HepG2 (cell line): ENCODE results near the gene SNAI3. TPM values are rescaled to one million over a fixed set of nuclear protein-coding genes. Genes with fewer than 3 reads are reported as not detected.

Source experiments
- CEBPB ChIP-seq: IDR thresholded peaks from 2 replicates; pipeline ENCODE4 v1.6.1; 2011; ENCODE audit warnings: low read depth, low read length, improper control_type of control experiment, borderline replicate concordance
- CREM ChIP-seq, 2 experiments: sonication (generic) in 1 of 2; formaldehyde crosslinking in 1 of 2; IDR thresholded peaks; 2 replicates each; pipeline versions ENCODE4 v1.4.0 to v1.6.1; 2016 to 2020; ENCODE audit warnings: antibody characterized with exemption in 1 of 2, mild to moderate bottlenecking in 1 of 2, missing genetic modification reagents in 1 of 2
- ISX ChIP-seq: sonication (generic); formaldehyde crosslinking; conservative IDR thresholded peaks from 2 replicates; pipeline ENCODE4 v1.5.0; 2020; ENCODE audit warnings: missing genetic modification reagents
- KLF16 ChIP-seq, 2 experiments: sonication (generic) in 1 of 2; formaldehyde crosslinking in 1 of 2; IDR thresholded peaks; 2 replicates each; pipeline versions ENCODE4 v1.6.1 to v1.8.0; 2016 to 2023; ENCODE audit warnings: missing genetic modification reagents in 2 of 2, missing compliant biosample characterization in 1 of 2
- SMAD3 ChIP-seq: sonication (generic); formaldehyde crosslinking; IDR thresholded peaks from 2 replicates; pipeline ENCODE4 v1.4.0; 2020; ENCODE audit warnings: missing genetic modification reagents
- TSC22D2 ChIP-seq: sonication (generic); formaldehyde crosslinking; IDR thresholded peaks from 2 replicates; pipeline ENCODE4 v1.5.1; 2020; ENCODE audit warnings: missing genetic modification reagents, mild to moderate bottlenecking, borderline replicate concordance
- ZNF75D ChIP-seq: sonication (generic); formaldehyde crosslinking; IDR thresholded peaks from 2 replicates; pipeline ENCODE4 v1.8.1; 2023; ENCODE audit warnings: missing genetic modification reagents, mild to moderate bottlenecking, borderline replicate concordance
- polyA plus RNA-seq, 8 experiments: library from polyadenylated mRNA; depleted of rRNA in 3 of 8; stranded (reverse) in 7 of 8; unstranded in 1 of 8; fragments of >200 nt; fragmentation: Illumina TruSeq in 4 of 8; extraction: Trizol in 4 of 8; gene quantifications; 2 replicates each; pipeline versions ENCODE4 v1.2.1 to v1.2.3, GENCODE V29; 2011 to 2016; ENCODE audit warnings: low read depth in 4 of 8, missing spikeins in 1 of 8, mixed read lengths in 1 of 8; ENCODE audit not compliant: insufficient read depth in 1 of 8
- total RNA-seq, 5 experiments: library from RNA; depleted of rRNA; stranded (reverse); fragments of >200 nt; fragmentation: Illumina TruSeq; extraction: Trizol; gene quantifications; 2 replicates each; pipeline ENCODE4 v1.2.3, GENCODE V29; 2016; ENCODE audit warnings: low read depth in 1 of 5
- TF ChIP-seq, protein P1 (sequence below): sonication (generic); formaldehyde crosslinking; IDR thresholded peaks from 2 replicates; pipeline ENCODE4 v1.5.0; 2020; ENCODE audit warnings: mild to moderate bottlenecking, missing genetic modification reagents
- TF ChIP-seq, protein P2 (sequence below): IDR thresholded peaks from 2 replicates; pipeline ENCODE4 v1.6.1; 2016; ENCODE audit warnings: mild to moderate bottlenecking
- TF ChIP-seq, protein P3 (sequence below): sonication (generic); formaldehyde crosslinking; IDR thresholded peaks from 2 replicates; pipeline ENCODE4 v1.4.0; 2020; ENCODE audit warnings: low read depth, mild to moderate bottlenecking, missing genetic modification reagents
- TF ChIP-seq, protein P4 (sequence below): IDR thresholded peaks from 2 replicates; pipeline ENCODE4 v1.6.1; 2016; ENCODE audit warnings: low read depth, missing genetic modification reagents, missing compliant biosample characterization
- TF ChIP-seq, protein P5 (sequence below): sonication (generic); formaldehyde crosslinking; IDR thresholded peaks from 2 replicates; pipeline ENCODE4 v1.4.0; 2020; ENCODE audit warnings: missing genetic modification reagents

SNAI3 gene
- total and polyA plus RNA-seq, 2 of the 13 experiments (the other 11 are each of a cell fraction or from before 2014, with no cell fraction given) = 0.09 to 0.18 TPM

DNA sequence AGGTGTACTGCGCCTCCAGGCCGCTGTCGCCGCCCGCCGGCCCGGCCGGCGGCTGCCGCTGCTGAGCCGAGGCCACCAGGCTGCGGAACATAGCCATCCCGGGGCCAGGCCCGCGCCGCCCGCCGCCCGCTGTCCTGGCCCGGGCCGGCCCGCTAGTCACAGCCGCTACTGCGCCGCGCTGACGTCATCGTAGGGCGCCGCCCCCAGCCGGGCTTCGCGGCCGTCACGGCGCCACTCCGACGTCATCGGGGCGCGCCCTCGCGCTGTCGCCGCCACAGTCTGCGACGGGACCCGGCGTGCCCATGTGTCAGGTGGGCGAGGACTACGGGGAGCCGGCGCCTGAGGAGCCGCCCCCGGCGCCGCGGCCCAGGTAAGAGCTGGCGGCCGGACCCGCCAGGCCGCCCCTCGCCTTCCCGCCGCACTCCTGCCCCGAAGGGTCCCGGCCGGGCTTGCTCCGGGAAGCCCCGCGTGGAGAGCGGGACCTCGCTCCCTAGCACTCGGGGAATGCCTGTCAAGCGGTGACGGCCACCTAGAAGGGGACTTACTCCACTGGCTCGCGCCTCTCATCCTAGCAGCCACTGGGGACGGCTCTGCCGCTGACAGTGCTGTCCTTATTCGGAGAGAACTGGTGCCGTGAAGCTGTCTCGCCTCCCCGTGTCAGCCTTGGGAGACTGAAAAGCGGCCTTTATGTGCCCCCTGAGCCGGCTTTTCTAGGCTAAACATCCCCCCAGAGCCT, 20.1 kb upstream of the SNAI3 start, which contains the start of the genes CTU2 and RNF166 (continued):
- TF ChIP-seq, protein P1, sequence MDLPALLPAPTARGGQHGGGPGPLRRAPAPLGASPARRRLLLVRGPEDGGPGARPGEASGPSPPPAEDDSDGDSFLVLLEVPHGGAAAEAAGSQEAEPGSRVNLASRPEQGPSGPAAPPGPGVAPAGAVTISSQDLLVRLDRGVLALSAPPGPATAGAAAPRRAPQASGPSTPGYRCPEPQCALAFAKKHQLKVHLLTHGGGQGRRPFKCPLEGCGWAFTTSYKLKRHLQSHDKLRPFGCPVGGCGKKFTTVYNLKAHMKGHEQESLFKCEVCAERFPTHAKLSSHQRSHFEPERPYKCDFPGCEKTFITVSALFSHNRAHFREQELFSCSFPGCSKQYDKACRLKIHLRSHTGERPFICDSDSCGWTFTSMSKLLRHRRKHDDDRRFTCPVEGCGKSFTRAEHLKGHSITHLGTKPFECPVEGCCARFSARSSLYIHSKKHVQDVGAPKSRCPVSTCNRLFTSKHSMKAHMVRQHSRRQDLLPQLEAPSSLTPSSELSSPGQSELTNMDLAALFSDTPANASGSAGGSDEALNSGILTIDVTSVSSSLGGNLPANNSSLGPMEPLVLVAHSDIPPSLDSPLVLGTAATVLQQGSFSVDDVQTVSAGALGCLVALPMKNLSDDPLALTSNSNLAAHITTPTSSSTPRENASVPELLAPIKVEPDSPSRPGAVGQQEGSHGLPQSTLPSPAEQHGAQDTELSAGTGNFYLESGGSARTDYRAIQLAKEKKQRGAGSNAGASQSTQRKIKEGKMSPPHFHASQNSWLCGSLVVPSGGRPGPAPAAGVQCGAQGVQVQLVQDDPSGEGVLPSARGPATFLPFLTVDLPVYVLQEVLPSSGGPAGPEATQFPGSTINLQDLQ (CRISPR knock-in tag) = peak; percentile 74; the same call in 1 of the 2 replicates
- TF ChIP-seq TSC22D2 (peak; percentile 82; the same call in 1 of the 2 replicates), ZNF75D (CRISPR knock-in tag) (no peak), CREM (IDR thresholded peaks at IDR 0.05) (peak; percentile 89), CREM (CRISPR knock-in tag; IDR thresholded peaks at IDR 0.05) (peak; percentile 96), CEBPB (no peak; the same call in 1 of the 2 replicates), ISX (CRISPR knock-in tag) (0 out of 2 replicates have a peak, but pooled peaks have one; percentile 60), KLF16 (CRISPR knock-in tag; IDR thresholded peaks at IDR 0.05) (peak in 1 of 2 experiments; percentile 96; a peak in 2 of 4 replicates), SMAD3 (no peak)
- TF ChIP-seq, protein P2, sequence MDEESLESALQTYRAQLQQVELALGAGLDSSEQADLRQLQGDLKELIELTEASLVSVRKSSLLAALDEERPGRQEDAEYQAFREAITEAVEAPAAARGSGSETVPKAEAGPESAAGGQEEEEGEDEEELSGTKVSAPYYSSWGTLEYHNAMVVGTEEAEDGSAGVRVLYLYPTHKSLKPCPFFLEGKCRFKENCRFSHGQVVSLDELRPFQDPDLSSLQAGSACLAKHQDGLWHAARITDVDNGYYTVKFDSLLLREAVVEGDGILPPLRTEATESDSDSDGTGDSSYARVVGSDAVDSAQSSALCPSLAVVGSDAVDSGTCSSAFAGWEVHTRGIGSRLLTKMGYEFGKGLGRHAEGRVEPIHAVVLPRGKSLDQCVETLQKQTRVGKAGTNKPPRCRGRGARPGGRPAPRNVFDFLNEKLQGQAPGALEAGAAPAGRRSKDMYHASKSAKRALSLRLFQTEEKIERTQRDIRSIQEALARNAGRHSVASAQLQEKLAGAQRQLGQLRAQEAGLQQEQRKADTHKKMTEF (CRISPR knock-in tag) = peak; percentile 71; the same call in 1 of the 2 replicates
- TF ChIP-seq, protein P3, sequence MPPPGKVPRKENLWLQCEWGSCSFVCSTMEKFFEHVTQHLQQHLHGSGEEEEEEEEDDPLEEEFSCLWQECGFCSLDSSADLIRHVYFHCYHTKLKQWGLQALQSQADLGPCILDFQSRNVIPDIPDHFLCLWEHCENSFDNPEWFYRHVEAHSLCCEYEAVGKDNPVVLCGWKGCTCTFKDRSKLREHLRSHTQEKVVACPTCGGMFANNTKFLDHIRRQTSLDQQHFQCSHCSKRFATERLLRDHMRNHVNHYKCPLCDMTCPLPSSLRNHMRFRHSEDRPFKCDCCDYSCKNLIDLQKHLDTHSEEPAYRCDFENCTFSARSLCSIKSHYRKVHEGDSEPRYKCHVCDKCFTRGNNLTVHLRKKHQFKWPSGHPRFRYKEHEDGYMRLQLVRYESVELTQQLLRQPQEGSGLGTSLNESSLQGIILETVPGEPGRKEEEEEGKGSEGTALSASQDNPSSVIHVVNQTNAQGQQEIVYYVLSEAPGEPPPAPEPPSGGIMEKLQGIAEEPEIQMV (CRISPR knock-in tag) = peak; percentile 35; the same call in 1 of the 2 replicates
- TF ChIP-seq, protein P4, sequence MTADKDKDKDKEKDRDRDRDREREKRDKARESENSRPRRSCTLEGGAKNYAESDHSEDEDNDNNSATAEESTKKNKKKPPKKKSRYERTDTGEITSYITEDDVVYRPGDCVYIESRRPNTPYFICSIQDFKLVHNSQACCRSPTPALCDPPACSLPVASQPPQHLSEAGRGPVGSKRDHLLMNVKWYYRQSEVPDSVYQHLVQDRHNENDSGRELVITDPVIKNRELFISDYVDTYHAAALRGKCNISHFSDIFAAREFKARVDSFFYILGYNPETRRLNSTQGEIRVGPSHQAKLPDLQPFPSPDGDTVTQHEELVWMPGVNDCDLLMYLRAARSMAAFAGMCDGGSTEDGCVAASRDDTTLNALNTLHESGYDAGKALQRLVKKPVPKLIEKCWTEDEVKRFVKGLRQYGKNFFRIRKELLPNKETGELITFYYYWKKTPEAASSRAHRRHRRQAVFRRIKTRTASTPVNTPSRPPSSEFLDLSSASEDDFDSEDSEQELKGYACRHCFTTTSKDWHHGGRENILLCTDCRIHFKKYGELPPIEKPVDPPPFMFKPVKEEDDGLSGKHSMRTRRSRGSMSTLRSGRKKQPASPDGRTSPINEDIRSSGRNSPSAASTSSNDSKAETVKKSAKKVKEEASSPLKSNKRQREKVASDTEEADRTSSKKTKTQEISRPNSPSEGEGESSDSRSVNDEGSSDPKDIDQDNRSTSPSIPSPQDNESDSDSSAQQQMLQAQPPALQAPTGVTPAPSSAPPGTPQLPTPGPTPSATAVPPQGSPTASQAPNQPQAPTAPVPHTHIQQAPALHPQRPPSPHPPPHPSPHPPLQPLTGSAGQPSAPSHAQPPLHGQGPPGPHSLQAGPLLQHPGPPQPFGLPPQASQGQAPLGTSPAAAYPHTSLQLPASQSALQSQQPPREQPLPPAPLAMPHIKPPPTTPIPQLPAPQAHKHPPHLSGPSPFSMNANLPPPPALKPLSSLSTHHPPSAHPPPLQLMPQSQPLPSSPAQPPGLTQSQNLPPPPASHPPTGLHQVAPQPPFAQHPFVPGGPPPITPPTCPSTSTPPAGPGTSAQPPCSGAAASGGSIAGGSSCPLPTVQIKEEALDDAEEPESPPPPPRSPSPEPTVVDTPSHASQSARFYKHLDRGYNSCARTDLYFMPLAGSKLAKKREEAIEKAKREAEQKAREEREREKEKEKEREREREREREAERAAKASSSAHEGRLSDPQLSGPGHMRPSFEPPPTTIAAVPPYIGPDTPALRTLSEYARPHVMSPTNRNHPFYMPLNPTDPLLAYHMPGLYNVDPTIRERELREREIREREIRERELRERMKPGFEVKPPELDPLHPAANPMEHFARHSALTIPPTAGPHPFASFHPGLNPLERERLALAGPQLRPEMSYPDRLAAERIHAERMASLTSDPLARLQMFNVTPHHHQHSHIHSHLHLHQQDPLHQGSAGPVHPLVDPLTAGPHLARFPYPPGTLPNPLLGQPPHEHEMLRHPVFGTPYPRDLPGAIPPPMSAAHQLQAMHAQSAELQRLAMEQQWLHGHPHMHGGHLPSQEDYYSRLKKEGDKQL (CRISPR knock-in tag) = 0 out of 2 replicates have a peak, but pooled peaks have one; percentile 51
- TF ChIP-seq, protein P5, sequence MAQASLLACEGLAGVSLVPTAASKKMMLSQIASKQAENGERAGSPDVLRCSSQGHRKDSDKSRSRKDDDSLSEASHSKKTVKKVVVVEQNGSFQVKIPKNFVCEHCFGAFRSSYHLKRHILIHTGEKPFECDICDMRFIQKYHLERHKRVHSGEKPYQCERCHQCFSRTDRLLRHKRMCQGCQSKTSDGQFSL (CRISPR knock-in tag) = 0 out of 2 replicates have a peak, but pooled peaks have one; percentile 64
